ENCODE measurements around the gene USP32.

DNA sequence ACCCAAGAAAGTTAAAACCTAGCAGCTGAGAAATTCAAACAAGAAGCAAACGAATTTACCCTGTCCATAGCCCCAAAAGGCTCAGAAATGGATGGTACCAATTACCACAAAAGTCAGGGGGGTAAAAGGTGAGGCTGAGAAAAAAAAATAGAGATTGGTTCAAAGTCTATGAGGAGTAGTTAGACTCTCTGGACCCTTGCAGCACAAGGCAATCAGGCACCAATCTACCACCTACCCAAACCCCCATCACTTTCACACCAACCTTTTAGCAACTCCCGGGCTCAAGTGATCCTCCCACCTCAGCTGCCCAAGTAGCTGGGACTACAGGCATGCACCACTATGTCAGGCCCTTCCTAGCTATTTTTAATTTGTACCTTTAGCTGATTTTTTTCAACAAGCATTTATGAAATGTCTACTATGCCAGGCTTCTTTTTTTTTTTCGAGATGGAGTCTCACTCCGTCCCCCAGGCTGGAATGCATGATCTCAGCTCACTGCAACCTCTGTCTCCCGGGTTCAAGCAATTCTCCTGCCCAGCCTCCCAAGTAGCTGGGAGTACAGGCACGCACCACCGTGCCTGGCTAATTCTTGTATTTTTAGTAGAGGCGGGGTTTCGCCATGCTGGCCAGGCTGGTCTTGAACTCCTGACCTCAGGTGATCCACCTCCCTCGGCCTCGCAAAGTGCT is 40.8 kb downstream of the USP32 start:
- no peak for TF ChIP-seq EZH2 (IDR thresholded peaks at IDR 0.05; ENCODE audit: borderline replicate concordance, low read length)
- TF ChIP-seq CTCF (IDR thresholded peaks at IDR 0.05; ENCODE audit: low read length): no peak

Data from OCI-LY1 (cell line).